Activated CD4-positive, alpha-beta T cell treated with anti-CD3 and anti-CD28 coated beads for 4 hours (primary cell): ENCODE data around the gene COX8A.
"Not testable (repeated sequence)": the region's sequence is repeated elsewhere in the genome, so short reads cannot be mapped to it uniquely, and the experiment has no call there.

ENCODE experiments used
- DNase-seq, 2 donors: peaks; one replicate each; pipeline ENCODE4 v3.0.0-alpha.2; 2020

COX8A gene

GRCh38 chr11:63974259-63975143 lies at the start of gene COX8A:
TSS of gene COX8A (plus strand) at chr11:63974620. CDS start at chr11:63974681, 61 bp downstream.
- DNase-seq = peak; percentile 93 to 94

- DNase-seq = no peak
These were observed 44.8 kb upstream of the COX8A start for GRCh38 chr11:63929616-63930015.

GRCh38 chr11:63931045-63931444 lies 43.4 kb upstream of the COX8A start:
- DNase-seq = no peak

- DNase-seq = no peak
These were observed 42.5 kb upstream of the COX8A start for GRCh38 chr11:63931876-63932275.

GRCh38 chr11:63933459-63933858 lies 41.0 kb upstream of the COX8A start:
- DNase-seq = no peak

- no peak for DNase-seq
These were observed 36.5 kb upstream of the COX8A start for GRCh38 chr11:63937713-63938478.

- peak; percentile 87 to 92 for DNase-seq
These were observed 35.7 kb upstream of the COX8A start, which contains the start of gene NAA40 for GRCh38 chr11:63938479-63939396. TSS of gene NAA40 (plus strand) at chr11:63939002. CDS start at chr11:63939097, 95 bp downstream.

GRCh38 chr11:63939397-63939891 lies 35.0 kb upstream of the COX8A start:
- no peak for DNase-seq

GRCh38 chr11:63940786-63941185 lies 33.6 kb upstream of the COX8A start:
- DNase-seq = no peak

- no peak for DNase-seq
These were observed 32.5 kb upstream of the COX8A start for GRCh38 chr11:63941901-63942300.

- DNase-seq = no peak
These were observed 31.6 kb upstream of the COX8A start for GRCh38 chr11:63942803-63943202.

- no peak for DNase-seq
These were observed 29.4 kb upstream of the COX8A start for GRCh38 chr11:63944987-63945386.

GRCh38 chr11:63945477-63946163 lies 28.8 kb upstream of the COX8A start:
- DNase-seq = peak; percentile 51 to 59

- no peak for DNase-seq
These were observed 22.5 kb upstream of the COX8A start for GRCh38 chr11:63951779-63952536.

GRCh38 chr11:63952570-63952969 lies 21.9 kb upstream of the COX8A start:
- DNase-seq = no peak

GRCh38 chr11:63958008-63958407 lies 16.4 kb upstream of the COX8A start:
- DNase-seq = no peak

GRCh38 chr11:63961608-63962412 lies 12.6 kb upstream of the COX8A start:
- DNase-seq = no peak

GRCh38 chr11:63963895-63964294 lies 10.5 kb upstream of the COX8A start:
- not testable (repeated sequence) for DNase-seq

GRCh38 chr11:63966444-63966843 lies 8.0 kb upstream of the COX8A start:
- no peak for DNase-seq

- DNase-seq = no peak
These were observed 5.0 kb upstream of the COX8A start for GRCh38 chr11:63969461-63969860.
